GM12872 (cell line): Measurements from ENCODE around the gene GLB1L3.

Source experiments
- CTCF ChIP-seq: IDR thresholded peaks from 3 replicates; pipeline ENCODE4 v1.5.1; 2011; ENCODE audit warnings: low read depth, mild to moderate bottlenecking, low read length, moderate library complexity; ENCODE audit not compliant: insufficient read depth

Gene GLB1L3

DNA sequence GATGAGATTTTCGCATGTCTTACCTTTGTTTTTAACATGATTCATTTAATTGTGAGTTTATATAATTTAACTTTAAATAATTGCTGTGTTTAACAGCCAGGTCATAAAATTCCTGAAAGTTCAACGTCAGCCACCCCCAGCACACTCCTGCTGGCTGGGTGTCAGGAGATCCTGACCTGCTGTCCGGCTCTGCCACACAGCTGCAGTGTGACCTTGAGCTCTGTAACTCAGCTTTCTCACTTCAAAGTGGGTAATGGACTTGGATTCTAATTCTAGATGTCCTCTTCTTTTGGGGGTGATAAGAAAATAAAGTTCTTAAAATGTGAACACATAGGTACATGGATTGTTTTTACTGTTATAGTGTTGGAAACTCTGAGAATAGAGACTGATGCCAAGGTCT is 40.8 kb upstream of the GLB1L3 start:
- no peak for TF ChIP-seq CTCF

GRCh38 chr11:134236834-134237556 is 39.2 kb upstream of the GLB1L3 start:
- TF ChIP-seq CTCF: no peak

- no peak for TF ChIP-seq CTCF
These were observed 38.6 kb upstream of the GLB1L3 start for GRCh38 chr11:134237557-134237922.

DNA sequence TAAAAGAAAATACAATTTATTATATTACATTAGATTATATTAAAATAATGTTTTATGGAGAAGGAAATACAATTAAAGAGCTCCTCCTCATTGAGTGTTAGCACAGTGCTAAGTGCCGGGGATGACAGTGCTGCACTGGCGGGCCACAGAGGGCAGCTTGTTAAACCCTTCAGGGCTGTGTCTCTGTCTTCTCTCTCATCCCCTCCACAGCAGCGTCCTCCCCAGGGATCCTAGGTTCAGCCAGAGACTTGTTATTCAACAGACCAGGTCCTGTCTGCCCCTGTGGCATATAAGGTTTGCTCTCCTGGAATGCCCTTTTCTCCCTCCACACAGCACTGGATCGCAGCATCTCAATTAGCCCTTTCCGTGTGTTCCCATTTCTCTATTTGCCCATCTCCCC is 37.2 kb upstream of the GLB1L3 start:
- TF ChIP-seq CTCF: no peak

DNA sequence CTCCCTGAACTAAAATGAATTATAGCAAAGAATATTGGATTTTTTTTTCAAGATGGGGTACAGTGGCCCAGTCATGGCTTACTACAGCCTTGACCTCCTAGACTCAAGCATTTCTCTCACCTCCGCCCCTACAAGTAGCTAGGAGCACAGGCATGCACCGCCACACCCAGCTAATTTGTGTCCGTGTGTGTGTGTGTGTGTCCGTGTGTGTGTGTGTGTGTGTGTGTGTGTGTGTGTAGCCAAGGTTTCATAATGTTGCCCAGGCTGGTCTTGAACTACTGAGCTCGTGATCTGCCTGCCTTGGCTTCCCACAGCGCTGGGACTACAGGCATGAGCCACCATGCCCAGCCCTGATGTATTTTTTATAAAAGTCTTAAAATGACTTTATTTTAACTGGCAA is 35.6 kb upstream of the GLB1L3 start:
- TF ChIP-seq CTCF: no peak

DNA sequence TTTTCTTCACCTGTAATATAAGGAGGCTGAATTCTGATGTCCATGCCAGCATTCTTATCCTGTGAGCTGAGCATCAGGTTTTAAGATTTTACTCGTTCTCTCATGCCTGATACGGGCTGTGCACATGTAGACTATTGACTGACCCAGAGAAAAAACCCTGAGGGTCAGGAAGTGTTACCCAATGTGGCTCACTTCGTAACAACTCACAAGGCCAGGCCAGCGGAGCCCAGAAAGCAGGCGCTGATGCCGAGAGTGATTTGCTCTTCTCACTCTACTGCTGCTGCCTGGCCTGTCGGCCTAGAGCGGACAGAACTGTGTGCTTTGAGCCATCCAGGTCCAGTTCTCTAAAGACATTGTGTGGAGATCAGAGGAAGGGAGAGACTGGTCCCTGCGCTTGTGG is 33.8 kb upstream of the GLB1L3 start:
- TF ChIP-seq CTCF: no peak

- TF ChIP-seq CTCF: no peak
These were observed 32.3 kb upstream of the GLB1L3 start for GRCh38 chr11:134243913-134244312.
